Inflammatory macrophage treated with lipopolysaccharide for 4 hours (primary cell): ENCODE results near the gene UTS2R.
"Not testable (repeated sequence)": the region's sequence is repeated elsewhere in the genome, so short reads cannot be mapped to it uniquely, and the experiment has no call there.

Experiments used
- DNase-seq: peaks from one replicate; pipeline ENCODE4 v3.0.0-alpha.2; 2020

The UTS2R gene

DNA sequence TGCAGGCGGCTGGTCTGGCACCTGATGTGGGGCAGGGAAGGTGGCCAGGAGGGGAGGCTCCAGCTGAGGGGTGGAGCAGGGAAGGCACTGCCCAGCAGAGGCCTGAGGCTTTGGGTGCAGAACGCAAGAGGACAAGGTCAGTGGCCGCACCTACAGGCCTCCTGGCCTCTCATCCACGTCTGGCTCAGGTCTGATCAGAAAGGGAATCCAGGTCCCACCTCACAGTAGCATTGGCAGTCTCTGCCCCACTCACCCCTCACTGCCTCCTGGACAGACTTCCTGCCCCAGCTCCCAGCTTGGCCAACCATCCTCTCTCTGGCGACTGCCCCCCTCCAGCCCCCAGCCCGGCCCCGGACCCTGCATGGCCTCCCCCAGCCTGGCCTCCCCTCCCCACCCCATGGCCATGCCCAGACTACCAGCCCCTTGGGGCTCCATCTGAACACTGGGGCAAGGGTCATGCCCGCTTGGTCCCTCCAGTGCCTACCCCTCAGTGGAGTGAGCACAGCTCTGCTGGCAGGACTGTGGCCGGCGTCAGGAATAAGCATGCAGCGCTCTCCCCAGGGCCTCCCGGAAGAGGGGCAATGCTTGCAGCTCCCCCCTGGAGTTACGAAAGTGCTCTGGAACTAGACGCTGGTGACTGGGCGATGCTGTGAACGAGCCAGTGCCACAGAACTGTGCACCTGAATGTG lies 4.6 kb downstream of the UTS2R start:
- no peak for DNase-seq

DNA sequence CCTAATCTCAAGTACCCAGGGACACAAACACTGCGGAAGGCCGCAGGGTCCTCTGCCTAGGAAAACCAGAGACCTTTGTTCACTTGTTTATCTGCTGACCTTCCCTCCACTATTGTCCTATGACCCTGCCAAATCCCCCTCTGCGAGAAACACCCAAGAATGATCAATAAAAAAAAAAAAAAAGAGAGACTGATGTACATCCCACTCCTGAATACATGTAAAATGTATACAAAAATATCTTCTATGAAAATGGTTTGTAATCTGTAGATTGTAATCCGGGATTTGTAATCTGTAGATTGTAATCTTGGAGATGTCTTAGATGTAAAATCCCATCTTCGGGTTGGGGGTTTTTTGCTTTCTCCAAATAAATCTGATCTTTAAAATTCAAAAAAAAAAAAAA lies 5.7 kb downstream of the UTS2R start:
- DNase-seq = not testable (repeated sequence)

DNA sequence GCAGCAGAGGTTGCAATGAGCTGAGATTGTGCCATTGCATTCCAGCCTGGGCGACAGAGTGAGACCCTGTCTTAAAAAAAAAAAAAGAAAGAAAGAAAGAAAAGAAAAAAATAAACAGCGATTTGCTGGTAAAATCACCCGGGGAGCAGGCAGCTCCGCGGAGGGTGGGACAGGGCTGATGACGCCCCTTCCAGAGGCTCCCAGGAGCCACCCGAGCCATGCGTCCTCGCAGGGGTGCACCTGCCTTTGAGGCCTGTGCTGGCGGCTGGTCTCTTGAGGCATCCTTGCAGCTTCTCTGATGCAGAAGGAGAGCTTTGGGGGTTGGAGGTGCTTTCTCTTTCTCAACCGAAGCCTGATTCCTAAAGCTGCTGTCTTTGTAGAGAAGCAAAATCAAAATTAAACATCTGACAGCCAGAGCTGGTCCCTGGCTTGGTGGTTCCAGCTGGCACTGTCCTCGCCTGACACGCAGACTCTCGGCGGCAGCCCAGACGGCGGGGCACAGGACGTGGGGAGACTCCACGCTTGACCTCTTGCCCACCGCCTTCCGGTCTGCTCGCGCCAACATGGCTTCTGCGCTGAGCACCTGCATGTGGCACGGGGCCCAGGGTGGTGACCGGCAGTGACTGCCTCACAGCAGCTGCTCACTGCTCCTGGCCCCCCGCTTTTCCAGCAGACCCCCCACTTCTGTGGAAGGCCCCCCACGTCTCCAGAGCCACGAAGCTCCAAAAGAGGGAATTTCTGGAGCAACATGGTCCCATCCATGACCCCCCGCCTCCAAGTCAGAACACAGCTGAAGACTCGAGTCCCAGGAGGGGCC lies 6.6 kb downstream of the UTS2R start:
- DNase-seq = no peak

DNA sequence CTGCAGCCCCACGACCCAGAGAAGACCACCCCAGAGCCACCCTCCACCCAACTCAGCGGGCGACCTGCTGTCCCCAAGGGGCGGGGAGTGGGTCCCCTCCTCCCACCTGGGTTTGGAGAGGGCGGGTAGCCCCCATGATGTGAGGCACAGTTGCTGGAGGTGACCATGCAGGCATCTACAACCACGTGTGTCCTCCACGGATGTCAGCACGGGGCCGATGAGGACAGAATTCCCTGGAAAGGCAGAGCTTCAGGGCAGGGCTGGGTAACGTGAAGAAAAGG lies 7.1 kb downstream of the UTS2R start:
- DNase-seq = no peak

DNA sequence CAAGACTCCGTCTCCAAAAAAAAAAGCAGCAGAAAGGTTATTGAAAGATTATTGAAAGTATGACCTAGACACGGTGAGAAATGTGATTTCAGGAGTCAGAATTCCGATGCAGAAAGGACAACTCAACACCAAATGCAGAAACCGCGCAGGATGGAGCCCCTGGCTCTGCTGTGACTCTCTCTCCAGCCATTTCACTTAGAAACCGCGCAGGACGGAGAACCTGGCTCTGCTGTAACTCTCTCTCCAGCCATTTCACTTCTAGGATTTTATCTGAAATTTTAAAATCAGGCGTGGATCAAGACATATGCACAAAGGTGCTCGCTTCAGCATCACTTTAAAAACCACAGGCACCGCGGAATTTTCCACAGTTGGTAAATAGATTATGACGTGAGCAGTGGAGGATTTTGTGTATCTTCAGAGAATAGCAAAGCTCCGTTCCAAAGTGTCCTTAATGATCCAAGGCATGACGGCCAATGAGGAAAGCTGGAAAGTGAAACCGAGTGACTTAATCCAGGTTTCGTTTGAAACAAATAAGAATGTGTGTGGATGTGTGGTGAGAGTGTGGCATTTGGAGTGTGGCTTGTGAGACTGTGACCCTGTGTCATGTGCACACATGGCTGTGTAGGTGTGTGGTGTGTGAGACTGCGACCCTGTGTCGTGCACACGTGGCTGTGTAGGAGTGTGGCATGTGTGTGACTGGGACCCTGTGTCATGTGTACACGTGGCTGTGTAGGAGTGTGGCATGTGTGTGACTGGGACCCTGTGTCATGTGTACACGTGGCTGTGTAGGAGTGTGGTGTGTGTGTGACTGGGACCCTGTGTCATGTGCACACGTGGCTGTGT lies 9.5 kb downstream of the UTS2R start:
- DNase-seq = peak; percentile 42

DNA sequence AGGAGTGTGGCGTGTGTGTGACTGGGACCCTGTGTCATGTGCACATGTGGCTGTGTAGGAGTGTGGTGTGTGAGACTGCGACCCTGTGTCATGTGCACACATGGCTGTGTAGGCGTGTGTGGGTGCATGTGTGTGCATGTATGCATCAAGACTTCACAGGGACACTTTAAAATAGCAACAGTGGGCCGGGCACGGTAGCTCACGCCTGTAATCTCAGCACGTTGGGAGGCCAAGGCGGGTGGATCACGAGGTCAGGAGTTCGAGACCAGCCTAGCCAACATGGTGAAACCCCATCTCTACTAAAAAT lies 10.1 kb downstream of the UTS2R start:
- not testable (repeated sequence) for DNase-seq

DNA sequence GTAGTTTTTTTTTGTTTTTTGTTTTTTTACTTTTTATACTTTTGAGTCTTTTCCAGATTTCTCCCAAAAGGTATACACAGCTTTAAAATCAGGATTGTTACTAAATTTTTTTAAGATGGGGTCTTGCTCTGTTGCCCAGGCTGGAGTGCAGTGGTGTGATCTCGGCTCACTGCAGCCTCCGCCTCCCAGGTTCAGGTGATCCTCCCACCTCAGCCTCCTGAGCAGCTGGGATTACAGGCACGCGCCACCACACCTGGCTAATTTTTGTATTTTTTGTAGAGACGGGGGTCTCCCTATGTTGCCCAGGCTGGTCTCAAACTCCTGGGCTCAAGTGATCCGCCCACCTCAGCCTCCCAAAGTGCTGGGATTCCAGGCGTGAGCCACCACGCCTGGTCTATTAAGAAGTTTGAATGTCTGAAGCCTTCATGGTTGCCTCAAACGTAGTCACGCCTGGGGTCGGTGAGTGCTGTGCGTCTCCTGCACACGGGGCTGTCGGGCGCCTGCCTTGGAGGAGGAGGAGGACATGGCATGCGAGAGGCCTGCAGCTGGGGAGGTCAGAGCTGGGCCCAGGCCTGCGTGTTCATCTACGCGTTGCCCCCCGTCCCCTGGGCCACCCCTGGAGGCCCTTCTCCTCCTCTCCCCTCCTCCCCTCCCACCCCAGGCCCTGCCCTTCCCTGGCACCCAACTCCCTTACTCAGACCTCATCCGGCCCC lies 10.8 kb downstream of the UTS2R start:
- not testable (repeated sequence) for DNase-seq

DNA sequence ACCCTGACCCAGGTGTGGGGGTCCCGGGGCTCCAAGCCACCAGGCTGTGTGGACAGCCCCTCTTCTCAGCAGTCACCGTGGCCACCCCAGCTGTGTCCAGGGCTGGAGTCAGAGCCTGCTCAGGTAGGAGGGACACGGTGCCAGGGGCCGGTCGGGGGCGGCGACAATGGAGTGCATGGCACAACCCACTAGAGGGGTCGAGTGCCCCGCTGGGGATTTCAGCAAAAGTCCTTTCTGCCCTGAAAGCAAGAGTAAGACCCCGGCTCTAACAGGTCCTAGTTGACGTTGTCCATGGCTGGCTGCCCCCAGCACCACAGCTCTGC lies 11.3 kb downstream of the UTS2R start:
- no peak for DNase-seq

DNA sequence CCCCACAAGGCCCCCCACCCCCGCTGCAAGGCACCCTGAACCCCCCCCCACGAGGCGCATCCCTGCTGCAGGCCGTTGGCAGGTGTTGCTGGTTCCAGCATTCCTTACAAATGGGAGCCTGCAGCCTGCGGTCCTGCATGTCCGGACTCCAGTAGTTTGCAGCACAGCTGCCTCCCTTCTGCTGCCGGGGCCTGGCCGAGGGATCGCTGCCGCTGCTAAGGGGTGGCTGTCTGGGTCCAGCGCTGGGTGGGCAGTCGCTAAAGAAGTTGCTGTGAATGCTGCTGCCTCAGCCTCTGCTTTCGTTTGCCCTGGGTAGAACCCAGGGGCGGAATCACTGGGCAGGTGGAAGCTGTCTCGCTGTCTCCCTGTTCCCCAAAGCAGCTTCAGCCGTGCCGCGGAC lies 11.8 kb downstream of the UTS2R start:
- DNase-seq = no peak

DNA sequence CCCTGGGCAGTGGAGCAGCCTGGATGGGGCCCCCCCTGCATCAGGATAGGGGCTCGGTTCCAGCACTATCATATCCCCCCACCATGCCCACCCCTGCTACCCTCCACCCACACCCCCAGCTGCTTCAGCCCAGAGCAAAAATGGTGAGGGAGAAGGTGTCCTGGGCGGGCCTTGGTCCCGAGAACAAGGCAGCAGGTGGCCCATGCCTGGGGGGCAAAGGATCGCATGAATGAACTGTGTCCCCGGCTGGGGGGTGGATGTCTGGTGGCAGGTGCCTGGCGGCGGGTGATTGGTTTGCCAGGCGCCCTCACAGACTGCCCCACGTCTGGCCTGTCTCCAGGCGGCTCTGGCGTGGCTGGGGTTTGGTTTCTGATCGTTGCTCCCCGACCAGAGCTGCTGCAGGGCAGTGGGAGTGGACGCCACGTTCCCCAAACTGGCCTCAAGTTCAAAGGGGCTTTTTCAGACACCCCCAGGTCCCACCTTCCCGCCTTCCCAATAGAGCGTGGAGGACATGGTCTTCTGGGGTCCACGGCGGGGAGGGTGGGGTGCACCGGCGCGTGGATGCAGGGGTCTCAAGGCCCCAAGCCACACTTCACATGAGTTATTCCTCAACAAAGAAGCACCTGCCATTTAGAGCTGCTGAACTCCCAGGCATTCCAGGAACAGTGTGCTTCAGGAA lies 12.6 kb downstream of the UTS2R start:
- DNase-seq = no peak

DNA sequence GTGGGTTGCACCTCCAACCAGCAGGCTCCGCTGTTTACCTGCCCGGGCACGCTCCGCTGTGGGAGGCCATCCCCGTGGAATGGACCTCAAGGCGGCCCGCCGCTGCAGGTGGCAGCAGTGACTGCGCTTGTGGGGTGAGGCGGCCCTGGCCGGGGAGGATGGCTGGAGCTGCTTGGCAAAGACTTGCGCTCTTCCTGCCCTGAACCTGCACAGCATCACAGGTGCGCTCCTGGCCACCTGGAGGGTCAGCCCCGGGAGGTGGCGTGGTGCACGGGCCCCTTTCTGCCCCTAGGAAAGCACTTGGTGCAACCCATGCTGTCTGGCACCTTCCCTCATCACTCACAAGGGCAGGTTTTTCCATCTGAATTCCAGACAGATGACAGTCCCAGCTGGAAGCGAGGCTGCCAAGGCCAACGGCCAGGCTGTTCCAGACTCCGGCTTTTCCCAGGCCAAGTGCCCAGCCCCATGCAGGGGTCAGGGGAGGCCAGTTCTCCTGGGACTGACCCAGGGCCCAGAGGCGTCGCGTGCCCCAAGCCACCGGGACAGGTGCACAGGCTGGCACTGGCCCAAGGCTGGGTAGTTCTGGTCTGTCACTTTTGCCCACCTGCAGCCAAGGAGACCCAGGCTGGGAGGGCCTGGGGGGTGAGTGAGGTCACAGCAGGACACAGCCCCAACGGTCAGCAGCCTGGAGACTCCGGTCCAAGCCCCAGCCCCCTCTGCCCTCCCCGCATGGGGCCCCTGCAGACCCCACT lies 13.3 kb downstream of the UTS2R start:
- DNase-seq = no peak

DNA sequence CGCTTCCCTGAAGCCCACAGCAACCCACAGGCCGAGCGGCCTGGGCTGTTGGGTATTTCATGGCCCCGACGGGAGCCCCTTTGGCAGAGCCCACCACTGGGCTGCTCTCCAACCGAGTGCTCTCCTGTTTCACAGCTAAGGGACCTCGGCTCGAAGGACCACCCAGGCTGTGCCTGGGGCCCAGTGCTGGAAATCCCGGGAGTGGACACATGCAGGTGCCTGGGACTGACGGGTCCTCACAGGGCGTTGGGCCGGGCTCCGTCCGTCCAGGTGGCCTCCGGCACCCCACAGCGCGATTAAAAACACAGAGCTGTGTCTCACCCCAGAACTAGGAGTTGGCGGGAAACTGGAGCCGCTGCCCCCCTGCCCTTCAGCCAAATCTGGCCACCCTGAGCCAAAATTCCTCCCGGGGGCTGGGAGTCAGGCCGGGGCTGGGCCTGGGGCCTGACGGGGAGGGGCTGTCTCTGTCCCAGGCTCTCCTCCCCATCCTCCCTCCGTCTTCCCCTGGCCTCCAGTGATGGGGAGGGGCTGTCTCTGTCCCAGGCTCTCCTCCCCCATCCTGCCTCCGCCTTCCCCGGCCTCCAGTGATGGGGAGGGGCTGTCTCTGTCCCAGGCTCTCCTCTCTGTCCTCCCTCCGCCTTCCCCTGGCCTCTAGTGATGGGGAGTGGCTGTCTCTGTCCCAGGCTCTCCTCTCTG lies 14.1 kb downstream of the UTS2R start:
- DNase-seq = no peak

DNA sequence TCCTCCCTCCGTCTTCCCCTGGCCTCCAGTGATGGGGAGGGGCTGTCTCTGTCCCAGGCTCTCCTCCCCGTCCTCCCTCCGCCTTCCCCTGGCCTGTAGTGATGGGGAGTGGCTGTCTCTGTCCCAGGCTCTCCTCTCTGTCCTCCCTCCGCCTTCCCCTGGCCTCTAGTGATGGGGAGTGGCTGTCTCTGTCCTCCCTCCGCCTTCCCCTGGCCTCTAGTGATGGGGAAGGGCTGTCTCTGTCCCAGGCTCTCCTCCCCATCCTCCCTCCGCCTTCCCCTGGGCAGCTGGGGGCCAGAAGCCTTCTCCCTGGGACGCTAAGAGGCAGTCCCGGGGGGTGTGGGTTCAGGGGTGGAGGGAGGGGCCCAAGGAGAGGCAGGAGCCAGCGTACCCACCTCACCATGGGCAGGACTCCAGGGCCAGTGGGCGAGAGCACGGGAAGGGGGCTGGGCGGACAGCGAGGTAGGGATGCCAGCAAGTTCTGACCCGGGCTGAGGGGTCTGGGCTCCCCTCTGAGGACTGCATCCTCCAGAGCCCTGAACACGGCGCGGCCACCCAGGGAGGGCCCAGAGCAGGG lies 14.8 kb downstream of the UTS2R start:
- no peak for DNase-seq

DNA sequence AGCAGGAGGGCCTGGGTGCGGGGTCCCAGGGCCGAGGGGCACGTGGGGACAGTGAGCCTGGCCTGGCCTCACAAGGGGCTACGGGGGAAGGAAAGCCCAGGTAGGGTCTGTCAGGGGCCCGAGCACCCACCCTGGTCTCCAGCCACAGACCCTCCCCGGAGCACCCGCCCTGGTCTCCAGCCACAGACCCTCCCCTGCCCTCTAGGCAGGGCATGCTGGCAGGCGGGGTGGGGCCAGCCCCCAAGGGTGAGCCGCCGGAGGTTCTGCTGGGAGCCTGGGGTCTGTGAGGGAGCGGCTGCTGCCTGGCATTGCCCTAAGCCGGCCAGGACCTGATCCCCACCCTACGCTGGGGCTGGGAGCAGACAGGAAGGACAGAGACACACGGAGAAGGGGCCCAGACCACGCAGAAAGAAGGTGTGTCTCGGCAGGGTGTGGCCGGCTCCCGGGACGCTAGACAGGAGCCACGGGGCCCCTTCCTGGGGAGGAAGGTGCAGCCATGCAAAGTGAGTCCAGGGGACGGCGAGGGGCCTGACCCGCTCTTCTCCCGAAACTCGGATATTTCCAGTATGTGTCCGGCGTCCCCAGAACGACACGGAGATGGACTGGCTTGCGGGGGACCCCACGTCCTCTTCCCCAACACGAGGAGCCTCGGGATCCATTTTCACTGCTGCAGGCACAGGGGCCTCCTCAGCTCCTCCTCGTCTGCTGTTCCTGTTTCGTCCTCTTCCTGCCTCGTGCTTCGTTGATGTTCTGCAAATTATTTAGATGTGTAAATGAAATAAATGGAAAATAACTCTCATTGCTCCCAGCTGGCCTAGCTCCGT lies 15.5 kb downstream of the UTS2R start:
- DNase-seq = peak; percentile 22

DNA sequence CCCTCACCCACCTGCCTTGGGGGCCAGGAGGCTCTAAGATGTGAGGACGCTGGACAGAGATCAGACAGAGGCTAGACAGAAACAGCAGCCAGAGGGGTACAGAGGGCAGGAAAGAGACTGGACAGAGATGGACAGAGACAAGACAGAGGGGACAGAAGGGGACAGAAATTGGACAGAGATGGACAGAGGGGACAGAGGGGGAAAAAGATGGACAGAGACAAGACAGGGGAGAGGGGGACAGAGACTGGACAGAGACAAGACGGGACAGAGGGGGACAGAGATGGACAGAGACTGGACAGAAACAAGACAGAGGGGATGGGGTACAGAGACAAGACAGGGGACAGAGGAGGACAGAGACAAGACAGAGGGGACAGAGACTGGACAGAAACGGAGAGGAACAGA lies 16.1 kb downstream of the UTS2R start:
- DNase-seq = no peak

DNA sequence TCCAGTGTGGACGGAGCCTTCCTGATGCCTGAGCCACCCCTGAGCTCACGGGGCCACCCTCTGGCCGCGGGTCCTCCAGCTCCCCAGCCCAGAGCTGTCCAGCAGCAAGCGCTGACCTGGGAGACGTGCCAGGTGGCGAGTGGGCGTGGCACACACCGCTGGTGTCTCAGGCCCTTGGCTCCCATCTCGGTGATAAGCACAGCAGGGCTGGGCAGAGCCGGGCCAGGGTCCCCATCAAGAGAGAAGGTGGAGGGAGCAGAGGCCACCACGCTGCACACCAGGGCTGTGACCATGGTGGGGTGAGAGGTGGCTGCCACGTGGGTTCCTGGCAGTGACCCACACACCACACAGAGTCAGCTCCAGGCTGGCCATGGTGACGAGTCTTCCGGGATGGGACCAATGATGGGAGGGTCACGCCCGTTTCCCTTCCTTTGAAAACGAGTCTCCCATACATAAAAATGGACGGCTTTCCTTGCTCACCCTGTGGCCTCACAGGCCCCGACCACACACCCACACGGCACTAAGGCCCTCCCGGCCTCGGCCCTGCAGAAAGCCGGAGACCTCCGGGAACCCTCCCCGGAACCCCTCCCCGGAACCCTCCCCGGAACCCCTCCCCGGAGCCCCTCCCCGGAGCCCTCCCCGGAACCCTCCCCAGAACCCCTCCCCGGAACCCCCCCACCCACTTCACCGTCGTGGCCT lies 16.8 kb downstream of the UTS2R start:
- no peak for DNase-seq

DNA sequence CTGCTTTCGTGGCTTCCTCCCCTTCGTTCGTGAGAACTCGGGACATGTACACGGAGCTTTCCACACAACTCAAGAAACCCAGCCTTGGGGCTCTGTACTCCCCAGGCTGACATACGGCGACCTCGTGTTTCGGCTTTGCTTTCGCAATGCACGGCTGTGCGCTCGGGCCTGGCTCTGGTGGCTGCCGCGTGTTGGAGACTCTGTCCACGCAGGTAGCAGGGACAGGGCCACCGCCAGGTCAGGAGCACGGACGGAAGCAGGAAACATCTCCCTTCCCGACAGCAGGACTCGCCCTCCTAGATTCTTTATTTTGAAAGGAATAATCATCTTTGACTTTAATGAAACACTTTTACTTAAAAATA lies 17.3 kb downstream of the UTS2R start:
- no peak for DNase-seq

DNA sequence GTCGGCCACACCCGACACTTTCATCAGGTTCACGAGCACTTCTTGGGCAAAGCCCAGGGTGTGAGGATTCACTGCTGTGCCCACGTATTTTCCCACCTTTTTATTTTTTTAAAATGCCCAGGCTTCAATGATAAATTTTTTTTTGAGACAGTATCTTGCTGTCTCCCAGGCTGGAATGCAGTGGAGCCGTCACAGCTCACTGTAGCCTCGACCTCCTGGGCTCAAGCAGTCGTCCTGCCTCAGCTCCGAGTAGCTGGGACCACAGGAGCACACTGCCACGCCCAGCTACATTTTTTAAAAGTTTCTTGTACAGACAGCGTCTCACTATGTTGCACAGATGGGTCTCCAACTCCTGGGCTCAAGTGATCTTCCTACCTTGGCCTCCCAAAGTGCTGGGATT lies 17.8 kb downstream of the UTS2R start:
- no peak for DNase-seq

DNA sequence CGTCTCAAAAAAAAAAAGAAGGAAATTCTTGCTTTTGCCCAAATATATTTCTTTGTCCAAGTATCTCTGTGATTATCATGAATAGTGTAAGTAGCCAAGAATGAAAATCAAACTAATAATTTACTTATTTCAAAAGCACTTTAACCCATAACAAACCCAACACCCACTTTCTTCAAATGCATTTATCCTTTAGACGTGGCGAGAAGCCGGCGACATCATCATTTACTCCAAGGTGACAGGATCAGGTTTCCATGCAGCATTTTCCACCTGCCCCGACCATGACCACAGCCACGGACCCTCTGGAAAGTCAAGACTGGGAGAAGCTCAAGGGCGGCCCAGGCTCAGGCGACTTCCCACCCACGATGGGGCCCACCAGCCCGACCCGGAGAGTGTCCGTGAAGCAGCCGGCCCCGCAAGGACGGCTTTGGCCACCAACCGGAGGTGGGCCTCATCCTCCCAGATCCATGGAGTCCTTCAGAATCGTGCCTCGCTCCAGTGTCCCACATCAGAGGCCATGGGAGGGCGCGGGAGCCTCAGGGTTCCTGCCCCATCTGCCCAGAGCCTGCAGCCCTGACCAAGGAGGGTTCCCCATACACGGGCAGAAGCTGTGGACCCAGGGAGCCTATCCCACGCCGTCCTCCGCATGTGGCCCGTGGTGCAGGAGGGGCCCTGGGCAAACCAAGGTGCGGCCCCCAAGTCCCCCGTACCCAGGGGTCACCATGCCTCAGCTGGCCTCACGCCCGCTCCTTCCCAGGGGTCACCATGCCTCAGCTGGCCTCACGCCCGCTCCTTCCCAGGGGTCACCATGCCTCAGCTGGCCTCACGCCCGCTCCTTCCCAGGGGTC lies 18.7 kb downstream of the UTS2R start:
- DNase-seq = no peak
